HG02973 (cell line): ENCODE measurements around the gene SLBP.

Source experiments
- ATAC-seq: cut with Tn5 transposase; IDR thresholded peaks from one replicate; pipeline ENCODE4 v1.9.1; 2021; ENCODE audit warnings: moderate library complexity; ENCODE audit not compliant: unreplicated experiment

The SLBP gene

DNA sequence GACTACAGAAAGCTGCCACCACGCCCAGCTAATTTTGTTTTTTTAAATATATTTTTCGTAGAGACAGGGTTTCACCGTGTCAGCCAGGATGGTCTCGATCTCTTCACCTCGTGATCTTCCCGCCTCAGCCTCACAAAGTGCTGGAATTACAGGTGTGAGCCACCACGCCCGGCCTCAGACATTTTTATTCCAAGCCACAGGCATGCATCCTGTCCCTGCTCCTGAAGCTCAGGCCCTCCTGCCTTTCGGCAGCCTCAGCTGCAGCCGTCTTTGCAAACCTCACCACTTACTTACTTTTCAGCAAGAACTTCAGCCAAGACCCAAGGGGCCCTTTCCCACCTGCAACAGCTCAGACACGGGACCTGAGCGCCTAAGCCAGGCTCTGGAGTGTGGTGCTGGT is 54.0 kb downstream of the SLBP start:
- no peak for ATAC-seq

DNA sequence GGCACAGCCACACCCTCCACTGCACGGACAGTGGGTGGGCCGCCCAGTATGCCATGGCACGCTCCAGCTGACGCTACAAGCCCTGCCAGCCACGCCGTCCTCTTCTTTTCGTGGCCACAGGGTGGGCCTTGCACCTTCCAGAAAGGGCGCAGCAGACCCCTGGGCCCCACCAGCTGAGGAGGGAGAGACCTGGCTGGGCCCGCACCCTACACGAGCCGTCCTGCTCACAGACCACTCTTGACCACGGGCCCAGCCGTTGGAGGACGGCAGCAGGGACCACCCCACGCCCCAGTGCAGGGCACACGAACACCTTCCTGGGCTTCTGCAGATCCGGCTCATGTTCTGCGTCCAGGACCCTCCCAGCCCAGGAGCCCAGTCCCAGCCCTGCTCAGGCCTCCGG is 55.1 kb downstream of the SLBP start:
- no peak for ATAC-seq

DNA sequence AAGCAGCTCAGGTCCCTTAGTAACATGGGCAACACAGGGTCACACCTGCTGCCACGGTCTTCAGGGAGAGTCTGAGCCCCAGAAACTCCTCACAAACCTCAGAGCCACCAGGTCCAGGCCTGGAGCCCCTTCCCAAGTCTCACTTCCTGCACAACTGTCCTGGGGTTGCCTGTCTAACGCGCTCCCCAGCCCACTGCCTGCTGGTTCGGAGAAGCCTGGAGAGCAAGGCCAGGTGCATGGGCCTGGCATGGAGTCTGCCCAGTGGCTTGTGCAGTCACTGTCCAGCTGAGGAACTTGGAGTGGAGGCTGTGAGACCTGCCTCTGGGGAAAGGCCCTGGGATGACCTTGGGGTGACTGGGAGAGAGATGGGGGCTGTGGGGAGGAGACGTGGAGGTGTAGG is 56.0 kb downstream of the SLBP start:
- ATAC-seq: no peak

DNA sequence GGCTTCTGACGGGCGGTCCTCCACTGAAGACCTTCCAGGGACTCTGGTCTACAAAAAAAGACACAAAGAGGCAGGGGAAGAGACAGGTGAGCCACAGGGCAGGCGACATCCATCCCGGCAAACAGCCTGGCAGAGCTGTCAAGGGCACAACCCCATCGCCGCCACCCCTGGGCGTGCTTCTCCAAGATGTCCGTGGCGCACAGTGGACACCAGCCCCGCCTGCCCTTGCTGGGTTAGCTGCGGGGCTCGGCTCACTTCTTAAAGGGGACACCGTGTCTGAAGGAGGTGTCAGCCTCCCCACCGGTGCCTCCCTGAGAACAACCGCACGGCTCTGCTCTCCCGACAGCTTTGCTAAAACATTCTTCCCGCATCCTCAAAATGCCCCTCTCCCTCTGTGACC is 56.4 kb downstream of the SLBP start:
- ATAC-seq: no peak

DNA sequence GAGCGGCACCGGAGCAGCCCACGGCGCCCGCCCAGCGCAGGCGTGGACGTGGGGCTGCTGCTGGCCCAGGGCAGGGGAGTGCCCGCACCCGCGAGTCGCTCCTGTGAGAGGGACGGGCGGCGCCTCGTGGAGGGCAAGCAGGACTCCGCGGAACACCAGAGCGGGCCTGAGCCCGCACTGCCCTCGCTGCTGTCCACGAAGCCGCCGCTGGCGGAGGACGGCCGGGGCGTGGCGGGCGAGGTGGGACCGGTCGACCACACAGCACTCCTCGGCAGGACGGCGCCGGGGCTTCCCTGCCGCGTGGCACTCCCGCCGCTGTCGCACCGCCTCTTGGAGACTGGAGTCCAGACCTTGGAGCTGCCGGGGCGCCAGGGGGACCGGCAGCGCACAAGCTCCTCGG is 57.0 kb downstream of the SLBP start:
- no peak for ATAC-seq

DNA sequence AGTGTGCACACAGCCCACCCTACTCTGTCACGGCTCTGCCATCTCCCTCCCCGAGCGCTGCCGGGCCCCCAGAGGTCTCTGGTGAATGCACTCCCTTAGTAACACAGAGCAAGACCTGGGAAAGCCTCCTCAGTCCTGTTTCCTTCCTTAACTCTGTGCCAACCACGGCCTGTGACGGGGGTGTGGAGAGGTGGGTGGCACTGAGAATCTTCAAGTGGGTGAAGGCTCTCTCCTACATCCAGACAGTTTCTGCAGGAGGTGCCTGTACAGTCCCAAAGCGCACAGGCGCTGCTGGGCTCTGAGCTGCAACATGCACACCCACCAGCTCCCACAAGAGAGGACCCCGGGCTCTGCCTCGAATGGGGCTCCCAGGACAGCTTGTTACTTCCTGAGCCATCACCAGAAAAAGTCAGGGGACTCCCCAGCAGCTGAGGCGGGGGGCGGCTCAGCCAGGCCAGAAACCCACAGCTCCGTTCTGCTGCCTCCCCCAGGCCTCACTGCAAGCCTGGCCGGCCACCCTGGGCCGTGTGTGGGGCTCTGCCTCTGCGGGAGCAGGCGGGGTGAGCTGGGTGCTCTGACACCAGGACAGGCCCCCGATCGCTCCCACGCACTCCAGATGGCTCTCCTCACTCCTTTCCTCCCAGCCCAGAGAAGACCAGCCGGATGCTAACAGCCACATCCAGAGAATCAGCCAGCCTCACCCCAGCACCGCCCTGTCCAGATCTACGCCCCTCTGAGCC is 57.7 kb downstream of the SLBP start:
- ATAC-seq: no peak

DNA sequence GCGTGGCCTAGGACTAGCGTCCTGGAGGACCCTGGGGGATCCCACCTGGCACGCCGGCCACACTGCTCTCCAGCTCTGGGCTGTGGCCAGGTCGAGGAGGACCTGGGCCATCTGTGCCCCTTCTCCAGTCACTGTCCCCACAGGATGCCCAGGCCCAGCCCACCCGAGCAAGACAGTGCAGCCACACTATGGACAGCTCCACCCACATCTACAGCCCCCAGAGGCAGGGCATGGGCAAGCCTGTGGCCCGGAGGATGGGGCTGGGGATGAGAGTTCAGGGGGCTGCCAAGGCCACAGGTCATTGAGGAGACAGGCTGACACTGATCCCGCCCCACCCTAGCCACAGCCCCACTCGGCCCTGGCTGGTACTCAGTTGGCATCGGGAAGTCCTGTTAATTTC is 58.3 kb downstream of the SLBP start:
- no peak for ATAC-seq

DNA sequence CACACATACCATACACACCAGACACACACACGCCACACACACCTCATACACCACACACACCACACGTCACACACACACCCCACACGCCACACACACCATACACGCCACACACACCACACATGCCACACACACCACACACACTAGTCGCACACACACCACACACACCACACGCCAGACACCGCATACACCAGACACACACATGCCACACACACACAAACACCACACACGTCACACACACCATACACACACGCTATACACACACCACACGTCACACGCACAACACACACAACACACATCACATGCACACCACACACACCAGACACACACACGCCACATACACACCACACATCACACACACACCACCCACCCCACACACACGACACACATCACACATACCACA is 60.0 kb downstream of the SLBP start:
- no peak for ATAC-seq

DNA sequence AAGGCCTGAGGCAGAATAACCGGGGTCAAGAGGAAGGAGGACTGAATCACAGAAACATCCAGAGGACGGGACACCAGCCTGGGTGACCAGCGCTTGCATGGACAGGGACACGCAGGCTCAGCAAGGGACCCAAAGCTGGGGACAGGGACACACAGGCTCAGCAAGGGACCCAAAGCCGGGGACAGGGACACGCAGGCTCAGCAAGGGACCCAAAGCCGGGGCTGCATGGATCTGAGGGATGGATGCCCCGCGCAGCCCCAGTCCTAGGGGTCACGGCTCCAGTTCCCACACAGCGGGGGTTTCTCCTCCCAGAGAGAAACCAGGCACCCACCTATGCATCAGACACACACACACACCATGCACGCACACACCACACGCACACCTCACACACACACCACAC is 60.5 kb downstream of the SLBP start:
- no peak for ATAC-seq

DNA sequence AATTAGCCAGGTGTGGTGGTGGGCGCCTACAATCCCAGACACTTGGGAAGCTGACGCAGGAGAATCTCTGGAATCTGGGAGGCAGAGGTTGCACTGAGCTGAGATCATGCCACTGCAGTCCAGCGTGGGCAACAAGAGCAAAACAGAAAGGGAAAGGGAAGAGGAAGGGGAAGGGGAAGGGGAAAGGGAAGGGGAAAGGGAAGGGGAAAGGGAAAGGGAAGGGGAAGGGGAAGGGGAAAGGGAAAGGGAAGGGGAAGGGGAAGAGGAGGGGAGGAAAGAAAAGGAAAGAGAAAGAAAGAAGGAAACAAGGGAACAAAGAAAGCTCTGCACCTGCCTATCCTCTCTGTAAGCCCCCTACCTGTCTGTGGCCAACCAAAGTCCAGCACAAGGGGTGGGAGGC is 63.2 kb downstream of the SLBP start:
- no peak for ATAC-seq

DNA sequence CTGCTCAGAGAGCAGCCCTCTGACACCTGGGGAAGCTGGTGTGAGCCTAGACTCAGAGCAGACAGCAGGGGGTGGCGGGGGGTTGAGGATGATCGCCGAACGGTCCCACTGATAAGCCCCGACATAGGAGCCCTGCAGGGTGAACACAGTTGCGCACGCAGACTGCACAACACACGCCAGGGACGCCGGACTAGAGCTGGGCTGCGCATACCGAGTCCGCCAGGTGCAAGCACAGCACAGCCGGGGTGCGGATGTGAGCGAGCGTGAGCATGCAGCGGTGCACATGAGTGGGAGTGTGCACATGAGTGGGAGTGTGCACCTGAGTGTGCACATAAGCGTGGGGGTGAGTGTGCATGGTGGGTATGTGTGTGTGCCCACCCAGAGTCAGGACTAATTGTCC is 64.7 kb downstream of the SLBP start:
- ATAC-seq: no peak

DNA sequence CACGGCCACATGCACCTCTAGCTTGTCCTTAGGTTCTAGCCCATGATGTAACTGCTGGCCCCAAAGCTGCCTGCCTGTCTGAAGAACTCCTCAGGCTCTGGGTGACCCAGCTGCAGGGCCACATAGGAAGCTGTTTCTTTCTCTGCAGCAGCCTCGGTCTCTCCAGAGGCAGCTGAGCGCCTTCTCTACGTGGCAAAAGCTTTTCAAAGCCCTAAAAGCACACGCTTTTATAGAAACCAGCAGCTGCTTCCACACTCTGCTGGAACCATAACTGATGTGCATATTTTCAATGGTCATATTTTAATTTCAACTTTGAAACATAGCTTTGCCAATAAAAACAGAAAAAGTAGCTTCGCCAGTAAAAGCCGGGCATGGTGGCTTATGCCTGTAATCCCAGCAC is 65.4 kb downstream of the SLBP start:
- ATAC-seq: no peak

DNA sequence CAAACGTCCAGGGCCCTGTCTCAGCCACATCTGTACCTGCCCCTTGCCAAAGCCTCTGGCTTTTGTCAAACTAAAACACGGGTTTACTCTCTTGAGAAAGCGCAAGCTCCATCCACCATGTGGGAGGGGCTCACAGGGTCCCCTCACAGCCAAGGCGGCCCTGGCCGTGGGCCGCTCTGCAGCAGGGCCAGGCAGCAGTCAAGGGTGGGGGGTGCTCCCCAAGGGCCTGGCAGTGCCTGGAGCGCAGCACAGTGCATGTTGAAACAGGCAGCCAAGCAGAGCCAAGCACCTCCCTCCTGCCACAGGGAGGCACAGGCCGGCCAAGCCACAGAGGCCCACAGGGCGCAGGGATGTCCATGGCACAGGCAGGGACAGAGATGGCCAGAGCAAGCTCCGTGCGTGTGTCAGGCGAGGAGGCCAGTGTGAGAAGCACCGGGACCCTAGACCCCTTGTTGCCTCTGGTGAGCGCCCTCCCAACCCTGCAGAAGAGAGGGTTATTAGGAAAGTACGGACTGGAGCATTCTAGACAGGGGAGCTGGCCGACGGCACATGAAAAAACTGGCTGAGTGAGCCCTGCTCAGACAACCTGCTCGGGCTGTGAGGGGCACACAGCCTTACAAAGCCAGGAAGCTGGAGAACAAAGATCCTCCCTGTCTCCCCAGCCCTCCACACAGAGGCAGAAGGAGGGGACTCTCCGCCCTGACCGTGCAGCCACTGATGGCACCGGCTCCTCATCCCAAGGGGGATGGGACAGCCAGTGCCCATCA is 67.0 kb downstream of the SLBP start:
- ATAC-seq: no peak

DNA sequence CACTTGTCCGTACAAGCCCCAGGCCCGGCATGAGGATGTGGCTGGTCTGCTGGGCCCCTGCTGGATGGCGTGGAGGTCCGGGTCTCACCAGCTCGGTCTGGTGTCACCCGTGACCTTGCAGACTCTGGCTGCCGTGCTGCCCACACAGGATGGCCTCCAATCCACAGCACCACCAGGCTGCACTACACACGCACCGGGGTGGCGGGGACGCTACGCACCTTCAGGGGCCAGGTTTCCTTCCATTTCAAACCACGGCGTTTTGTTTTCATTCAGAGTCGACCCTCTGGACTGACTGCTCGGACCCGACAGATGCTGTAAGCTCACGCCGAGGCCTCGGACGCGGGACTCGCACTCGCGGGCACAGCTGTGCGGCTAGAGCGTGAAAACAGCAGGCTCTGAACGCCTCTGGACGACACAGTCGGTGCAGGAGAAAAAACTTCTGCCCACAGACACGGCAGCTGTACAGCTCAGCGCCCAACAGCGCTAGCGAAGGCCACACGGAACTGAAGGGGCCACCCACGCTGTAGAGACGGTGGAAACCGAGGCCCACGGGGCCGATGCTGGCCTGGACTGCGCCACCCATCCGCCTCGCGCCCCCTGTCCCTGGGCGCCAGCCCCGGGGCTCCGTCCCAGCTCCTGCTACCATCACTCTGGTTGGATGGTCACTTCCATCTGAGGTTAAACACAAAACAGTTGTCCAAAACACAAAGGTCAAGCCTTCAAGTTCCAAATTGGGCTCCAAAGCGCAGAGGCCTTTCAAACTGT is 68.0 kb downstream of the SLBP start:
- ATAC-seq: no peak
